Upper lobe of left lung (tissue), 6 donors: ENCODE measurements around the gene SLC23A2. TPM values are rescaled to one million over a fixed set of nuclear protein-coding genes. Genes with fewer than 3 reads are reported as not detected.
A peak's percentile ranks its signal among the peaks of the same experiment; 100 is the strongest.

Experiments
- ATAC-seq, 2 donors: fragments of 200-7000 bp; cut with Tn5 transposase; one replicate each; pipeline ENCODE4 v1.9.1; 2022; ENCODE audit warnings: mild to moderate bottlenecking in 2 of 2, moderate library complexity in 2 of 2; ENCODE audit not compliant: low FRiP score in 2 of 2
- DNase-seq, 2 donors: peaks; one replicate each; pipeline ENCODE4 v3.0.0-alpha.2; 2019 to 2020
- H3K27ac ChIP-seq, 4 donors: fragments of 200-600 bp; sonication (generic); one replicate each; pipeline ENCODE4 v1.5.1; 2016 to 2019
- H3K27me3 ChIP-seq, 4 donors: fragments of 200-600 bp; sonication (generic); one replicate each; pipeline ENCODE4 v1.5.1; 2017 to 2019
- H3K36me3 ChIP-seq, 4 donors: fragments of 200-600 bp; sonication (generic); one replicate each; pipeline ENCODE4 v1.5.1; 2016 to 2019
- H3K4me1 ChIP-seq, 4 donors: fragments of 200-600 bp; sonication (generic); one replicate each; pipeline ENCODE4 v1.5.1; 2018 to 2019
- H3K4me3 ChIP-seq, 4 donors: fragments of 200-600 bp; sonication (generic); one replicate each; pipeline ENCODE4 v1.5.1; 2017 to 2019; ENCODE audit warnings: mild to moderate bottlenecking in 2 of 4, moderate library complexity in 1 of 4
- H3K9me3 ChIP-seq, 4 donors: fragments of 200-600 bp; sonication (generic); one replicate each; pipeline ENCODE4 v1.5.1; 2018 to 2019
- CTCF ChIP-seq, 6 experiments: fragments of 450-650 bp in 4 of 6; fragments of 200-600 bp in 2 of 6; sonication (generic) in 2 of 6; IDR thresholded peaks; one replicate each; pipeline ENCODE4 v1.5.1; 2016 to 2019; ENCODE audit warnings: antibody characterized with exemption in 6 of 6
- EP300 ChIP-seq, 4 donors: sonication (generic); formaldehyde crosslinking; IDR thresholded peaks; one replicate each; pipeline ENCODE4 v1.5.1; 2017; ENCODE audit warnings: antibody characterized with exemption in 4 of 4, control low read depth in 2 of 4
- POLR2A ChIP-seq, 4 donors: fragments of 450-650 bp; IDR thresholded peaks; one replicate each; pipeline ENCODE4 v1.5.1; 2016 to 2017; ENCODE audit warnings: antibody characterized with exemption in 4 of 4, mild to moderate bottlenecking in 2 of 4
- POLR2AphosphoS5 ChIP-seq, 2 donors: sonication (generic); formaldehyde crosslinking; IDR thresholded peaks; one replicate each; pipeline ENCODE4 v1.5.1; 2017; ENCODE audit warnings: antibody characterized with exemption in 2 of 2
- WGBS, 2 donors: methylation state at CpG; one replicate each; pipeline ENCODE4 v1.1.5; 2017 to 2018; 5-methylcytosine and 5-hydroxymethylcytosine counted together
- total RNA-seq, 6 donors: library from RNA; depleted of rRNA in 4 of 6; stranded (reverse); fragments of >200 nt in 4 of 6; gene quantifications; one replicate each; pipeline versions ENCODE4 v1.1.0 to v1.2.1, GENCODE V29; 2016 to 2021
- donor health status: DM: no; HTN: no; CAD: no; lungs with moderate emphysema.
- donor health status: DM: no; HTN: yes; CAD: no; lungs with severe emphysema.

SLC23A2 gene
- total RNA-seq, 6 donors from 2014 or later = 13.1 to 26.2 (median 19.2) TPM

- TF ChIP-seq POLR2AphosphoS5 (IDR thresholded peaks at IDR 0.05) (no peak), EP300 (IDR thresholded peaks at IDR 0.05) (no peak), POLR2A (IDR thresholded peaks at IDR 0.05) (no peak), CTCF (IDR thresholded peaks at IDR 0.05) (no peak)
- Histone ChIP-seq H3K36me3 (peaks cover 0 to 15% (median 4%) of the 10 kb centered on the region in 4 donors), H3K27me3 (no peaks in the 10 kb centered on the region), H3K27ac (peak overlapping the region in 3 of 4 donors; percentile 21 to 57 (median 49)), H3K4me3 (no peak overlapping the region), H3K9me3 (no peaks in the 10 kb centered on the region), H3K4me1 (peaks cover 0 to 16% (median 15%) of the 10 kb centered on the region in 4 donors)
- WGBS, 2 donors = 51 to 55% methylated on average over 4 of the region's 4 CpGs
- no peak for DNase-seq
- no peak for ATAC-seq
These were observed 34.2 kb downstream of the SLC23A2 start for GRCh38 chr20:4966826-4967751.

GRCh38 chr20:4962241-4962855 lies 39.0 kb downstream of the SLC23A2 start:
- no peaks in the 10 kb centered on the region for H3K9me3 ChIP-seq
- H3K27me3 ChIP-seq = no peaks in the 10 kb centered on the region
- 83 to 86% methylated on average over 10 of the region's 10 CpGs for WGBS, 2 donors
- no peaks in the 10 kb centered on the region for H3K36me3 ChIP-seq
- no peak overlapping the region for H3K4me3 ChIP-seq
- no peak for TF ChIP-seq EP300 (IDR thresholded peaks at IDR 0.05)
- peaks cover 0 to 31% (median 22%) of the 10 kb centered on the region in 4 donors for H3K4me1 ChIP-seq
- peak in 1 of 2 donors; percentile 30 for DNase-seq
- peak in 1 of 2 donors; percentile 5 for ATAC-seq
- peak overlapping the region in 2 of 4 donors; percentile 27 to 53 for H3K27ac ChIP-seq

- Histone ChIP-seq H3K9me3 (no peaks in the 10 kb centered on the region), H3K4me3 (no peak overlapping the region), H3K4me1 (peaks cover 0 to 25% (median 17%) of the 10 kb centered on the region in 4 donors), H3K27me3 (no peaks in the 10 kb centered on the region), H3K27ac (peak overlapping the region in 2 of 4 donors; percentile 27 to 53), H3K36me3 (no peaks in the 10 kb centered on the region)
- WGBS, 2 donors = 59 to 63% methylated on average over 4 of the region's 4 CpGs
- peak; percentile 38 to 58 for TF ChIP-seq POLR2AphosphoS5 (IDR thresholded peaks at IDR 0.05)
- TF ChIP-seq EP300 (IDR thresholded peaks at IDR 0.05) = peak in 1 of 4 donors; percentile 15
- no peak for TF ChIP-seq POLR2A (IDR thresholded peaks at IDR 0.05)
- peak; percentile 76 to 89 for ATAC-seq
- DNase-seq = peak in 1 of 2 donors; percentile 43
These were observed 39.6 kb downstream of the SLC23A2 start for GRCh38 chr20:4961746-4962145.

- no peak for ATAC-seq
- TF ChIP-seq CTCF (IDR thresholded peaks at IDR 0.05) (no peak), POLR2A (IDR thresholded peaks at IDR 0.05) (no peak), EP300 (IDR thresholded peaks at IDR 0.05) (no peak), POLR2AphosphoS5 (IDR thresholded peaks at IDR 0.05) (no peak)
- WGBS, 2 donors = 90 to 97% methylated on average over 7 of the region's 7 CpGs
These were observed 41.7 kb downstream of the SLC23A2 start for GRCh38 chr20:4959592-4959991.

GRCh38 chr20:4957939-4958362 lies 43.4 kb downstream of the SLC23A2 start:
- Histone ChIP-seq H3K4me3 (no peak overlapping the region), H3K4me1 (peaks cover 0 to 24% (median 16%) of the 10 kb centered on the region in 4 donors), H3K36me3 (no peaks in the 10 kb centered on the region), H3K27me3 (no peaks in the 10 kb centered on the region), H3K9me3 (no peaks in the 10 kb centered on the region), H3K27ac (no peak overlapping the region)
- WGBS, 2 donors = 60 to 65% methylated on average over 2 of the region's 2 CpGs
- ATAC-seq = peak in 1 of 2 donors; percentile 78
- TF ChIP-seq POLR2AphosphoS5 (IDR thresholded peaks at IDR 0.05) (no peak), EP300 (IDR thresholded peaks at IDR 0.05) (no peak), POLR2A (IDR thresholded peaks at IDR 0.05) (no peak), CTCF (IDR thresholded peaks at IDR 0.05) (no peak)
- peak in 1 of 2 donors; percentile 49 for DNase-seq

More at GRCh38 chr20:4959592-4959991, 41.7 kb downstream of the SLC23A2 start:
- no peaks in the 10 kb centered on the region for H3K27me3 ChIP-seq
- no peaks in the 10 kb centered on the region for H3K36me3 ChIP-seq
- no peaks in the 10 kb centered on the region for H3K9me3 ChIP-seq
- H3K4me1 ChIP-seq = peaks cover 0 to 24% (median 16%) of the 10 kb centered on the region in 4 donors
- no peak for DNase-seq
- H3K27ac ChIP-seq = no peak overlapping the region
- H3K4me3 ChIP-seq = no peak overlapping the region
